GM13977 (cell line): ENCODE measurements around the gene ZNF70.

ENCODE experiments used
- DNase-seq: peaks from one replicate; pipeline ENCODE4 v3.0.0; 2012; ENCODE audit warnings: low spot score
- CTCF ChIP-seq: IDR thresholded peaks from 2 replicates; pipeline ENCODE4 v1.5.1; 2012; ENCODE audit warnings: mild to moderate bottlenecking, control low read depth; ENCODE audit not compliant: insufficient read depth; ENCODE audit errors: extremely low read depth, missing control alignments
- in situ Hi-C: fragments of 300-500 bp; cut with MboI; formaldehyde crosslinking; loops from one replicate; pipeline ENCODE4 v1.12.0; 2022; ENCODE audit warnings: low sequenced_read_pairs, low pct_unique_long_range_greater_than_20kb, mixed read lengths, inconsistent platforms; ENCODE audit not compliant: unreplicated experiment

ZNF70 gene

GRCh38 chr22:23753385-23753784 is 2.5 kb upstream of the ZNF70 start:
- in situ Hi-C loops: no loop called here
- no peak for TF ChIP-seq CTCF
- no peak for DNase-seq

- peak; percentile 62 for DNase-seq
- in situ Hi-C loops: no loop called here
- no peak for TF ChIP-seq CTCF
Observed at GRCh38 chr22:23752750-23753149, 1.8 kb upstream of the ZNF70 start.

GRCh38 chr22:23752090-23752691 is 1.3 kb upstream of the ZNF70 start:
- in situ Hi-C loops: no loop called here
- DNase-seq: peak; percentile 69
- no peak for TF ChIP-seq CTCF

- in situ Hi-C loops: no loop called here
- TF ChIP-seq CTCF: no peak
- no peak for DNase-seq
Observed at GRCh38 chr22:23751441-23751996, 607 bp upstream of the ZNF70 start.

GRCh38 chr22:23750367-23750713 is 572 bp downstream of the ZNF70 start:
- TF ChIP-seq CTCF: no peak
- in situ Hi-C loops: no loop called here
- DNase-seq: no peak

GRCh38 chr22:23749841-23750301 is 1.0 kb downstream of the ZNF70 start:
- TF ChIP-seq CTCF: no peak
- in situ Hi-C loops: no loop called here
- peak; percentile 10 for DNase-seq

- in situ Hi-C loops: no loop called here
- no peak for DNase-seq
- no peak for TF ChIP-seq CTCF
Observed at GRCh38 chr22:23745791-23746190, 5.1 kb downstream of the ZNF70 start.
